H7 (cell line): Measurements from ENCODE around the gene ACKR2. TPM values are rescaled to one million over a fixed set of nuclear protein-coding genes. Genes with fewer than 3 reads are reported as not detected.
"Not testable (repeated sequence)": the region's sequence is repeated elsewhere in the genome, so short reads cannot be mapped to it uniquely, and the experiment has no call there.

Experiments used
- DNase-seq: peaks from one replicate; pipeline ENCODE4 v3.0.0; 2012
- H3K27me3 ChIP-seq: 2 replicates; pipeline ENCODE4 v1.6.0; 2011; ENCODE audit warnings: mild to moderate bottlenecking, low read length; ENCODE audit not compliant: control insufficient read depth, insufficient read depth
- H3K36me3 ChIP-seq: replicated peaks from 2 replicates; pipeline ENCODE4 v1.5.1; 2011; ENCODE audit warnings: low read length; ENCODE audit not compliant: control insufficient read depth, insufficient read depth
- H3K4me3 ChIP-seq: 2 replicates; pipeline ENCODE4 v1.5.1; 2011; ENCODE audit warnings: low read depth, mild to moderate bottlenecking, control low read depth, low read length, moderate library complexity; ENCODE audit not compliant: insufficient read depth
- total RNA-seq: library from RNA; depleted of rRNA; stranded (reverse); fragments of >200 nt; shearing (Covaris generic); gene quantifications from 2 replicates; pipeline ENCODE4 v1.2.3, GENCODE V29; 2014

Gene ACKR2
- total RNA-seq, 1 experiment from 2014 or later = not detected

DNA sequence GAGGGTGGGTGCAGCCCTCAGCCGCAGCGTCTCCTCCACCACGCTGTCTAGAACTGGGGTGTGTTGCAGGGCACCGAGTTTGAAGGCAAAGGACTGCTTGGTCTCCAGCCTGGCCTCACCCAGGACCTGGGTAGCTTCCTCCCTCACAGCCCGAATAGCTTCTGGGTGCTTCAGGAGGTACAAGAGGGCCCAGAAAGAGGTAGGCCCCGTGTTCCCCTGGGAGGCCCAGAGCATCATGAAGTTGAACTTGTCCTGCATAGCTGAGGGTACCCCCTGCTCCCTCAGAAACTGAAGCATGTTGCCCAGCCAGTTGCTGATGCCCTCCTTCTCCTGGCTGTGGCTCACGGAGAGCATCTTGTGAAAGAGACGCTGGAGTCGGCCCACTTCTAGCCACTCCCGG lies 65.5 kb downstream of the ACKR2 start:
- DNase-seq = no peak
- Histone ChIP-seq H3K4me3 (no peak overlapping the region), H3K36me3 (no peaks in the 10 kb centered on the region), H3K27me3 (no peaks in the 10 kb centered on the region; the same call in 1 of the 2 replicates)

- no peaks in the 10 kb centered on the region; the same call in none of the 2 replicates for H3K27me3 ChIP-seq
- no peak for DNase-seq
- no peaks in the 10 kb centered on the region for H3K36me3 ChIP-seq
- no peak within 1 kb of the TSS for H3K4me3 ChIP-seq
Measured at GRCh38 chr3:42875325-42876151, 66.3 kb downstream of the ACKR2 start, which contains the start of gene CYP8B1. TSS of gene CYP8B1 (minus strand) at chr3:42875879. CDS start at chr3:42875816, 63 bp downstream.

DNA sequence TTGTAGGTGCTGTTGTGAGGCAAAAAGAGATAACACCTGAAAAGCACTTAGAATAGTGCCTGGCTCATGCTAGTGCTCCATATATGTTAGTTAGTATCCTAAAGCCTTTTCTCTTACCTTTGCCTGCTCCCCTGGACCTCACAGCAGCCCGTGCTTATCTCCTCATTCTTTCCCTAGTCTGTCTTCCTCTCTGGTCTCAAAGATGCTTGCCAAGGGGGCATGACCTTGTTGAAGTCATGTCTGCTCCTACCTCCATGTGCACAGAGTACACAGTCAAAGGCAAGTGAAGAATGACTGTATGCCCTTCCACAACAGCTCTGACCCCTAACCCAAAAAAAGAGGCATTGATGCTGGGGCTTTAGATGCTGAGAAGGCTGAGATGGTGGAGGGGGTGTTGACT lies 67.2 kb downstream of the ACKR2 start:
- DNase-seq = no peak
- Histone ChIP-seq H3K36me3 (no peaks in the 10 kb centered on the region), H3K27me3 (no peaks in the 10 kb centered on the region; the same call in none of the 2 replicates), H3K4me3 (no peak overlapping the region)

DNA sequence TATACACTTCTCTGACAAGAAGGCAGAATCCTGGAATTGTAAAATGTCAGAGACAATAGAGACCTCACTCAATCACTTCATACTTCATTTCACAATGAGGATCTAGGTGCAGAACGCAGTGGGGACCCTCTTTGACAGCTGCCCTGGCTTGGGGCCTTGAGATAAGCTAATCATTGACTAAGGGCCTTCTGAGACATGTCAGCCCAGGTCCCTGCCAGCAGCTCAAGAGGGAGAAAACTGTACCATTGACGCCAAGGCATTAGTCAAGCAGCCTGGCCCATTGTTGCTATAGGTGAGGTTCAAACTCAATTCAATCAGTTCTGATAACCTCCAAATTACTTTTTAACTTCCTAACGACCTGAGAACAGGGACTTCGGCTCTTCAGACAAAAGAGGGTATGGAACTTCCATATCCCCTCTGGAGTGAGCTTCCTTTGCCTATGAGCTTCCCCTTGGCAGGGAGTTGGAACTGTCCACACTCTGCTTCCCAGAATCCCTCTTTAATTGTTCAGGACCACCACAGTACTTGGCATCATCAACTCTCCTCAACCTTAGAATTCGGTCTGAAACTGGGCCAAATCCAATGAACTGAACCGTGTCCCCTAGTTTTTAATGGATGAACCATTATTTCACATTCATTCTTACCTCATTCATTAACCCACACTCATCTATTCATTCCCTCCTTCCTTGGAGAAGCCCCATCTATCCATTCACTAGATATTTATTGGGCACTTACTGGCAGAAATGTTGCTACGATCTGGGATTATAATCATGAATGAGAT lies 67.9 kb downstream of the ACKR2 start:
- H3K36me3 ChIP-seq = no peaks in the 10 kb centered on the region
- DNase-seq = no peak
- no peak overlapping the region for H3K4me3 ChIP-seq
- no peaks in the 10 kb centered on the region; the same call in none of the 2 replicates for H3K27me3 ChIP-seq

DNA sequence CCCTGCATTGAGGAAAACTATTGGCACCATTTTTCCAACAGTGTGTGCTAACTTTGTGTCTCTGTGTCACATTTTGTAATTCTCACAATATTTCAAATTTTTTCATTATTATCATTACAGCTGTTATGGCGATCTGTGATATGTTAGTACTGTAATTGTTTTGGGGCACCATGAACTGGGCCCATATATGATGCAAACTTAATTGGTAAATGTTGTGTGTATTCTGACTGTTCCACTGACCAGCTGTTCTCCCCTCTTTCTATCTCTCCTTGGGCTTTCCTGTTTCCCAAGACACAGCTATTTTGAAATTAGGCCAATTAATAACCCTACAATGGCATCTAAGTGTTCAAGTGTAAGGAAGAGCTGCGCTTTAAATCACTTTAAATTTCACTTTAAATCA lies 68.6 kb downstream of the ACKR2 start:
- Histone ChIP-seq H3K27me3 (no peaks in the 10 kb centered on the region; the same call in none of the 2 replicates), H3K36me3 (no peaks in the 10 kb centered on the region), H3K4me3 (no peak overlapping the region)
- no peak for DNase-seq

- DNase-seq = no peak
- H3K4me3 ChIP-seq = peak overlapping the region; percentile 53; the same call in 1 of the 2 replicates
- H3K36me3 ChIP-seq = no peaks in the 10 kb centered on the region
- no peaks in the 10 kb centered on the region; the same call in none of the 2 replicates for H3K27me3 ChIP-seq
Measured at GRCh38 chr3:42880183-42880582, 70.9 kb downstream of the ACKR2 start.

DNA sequence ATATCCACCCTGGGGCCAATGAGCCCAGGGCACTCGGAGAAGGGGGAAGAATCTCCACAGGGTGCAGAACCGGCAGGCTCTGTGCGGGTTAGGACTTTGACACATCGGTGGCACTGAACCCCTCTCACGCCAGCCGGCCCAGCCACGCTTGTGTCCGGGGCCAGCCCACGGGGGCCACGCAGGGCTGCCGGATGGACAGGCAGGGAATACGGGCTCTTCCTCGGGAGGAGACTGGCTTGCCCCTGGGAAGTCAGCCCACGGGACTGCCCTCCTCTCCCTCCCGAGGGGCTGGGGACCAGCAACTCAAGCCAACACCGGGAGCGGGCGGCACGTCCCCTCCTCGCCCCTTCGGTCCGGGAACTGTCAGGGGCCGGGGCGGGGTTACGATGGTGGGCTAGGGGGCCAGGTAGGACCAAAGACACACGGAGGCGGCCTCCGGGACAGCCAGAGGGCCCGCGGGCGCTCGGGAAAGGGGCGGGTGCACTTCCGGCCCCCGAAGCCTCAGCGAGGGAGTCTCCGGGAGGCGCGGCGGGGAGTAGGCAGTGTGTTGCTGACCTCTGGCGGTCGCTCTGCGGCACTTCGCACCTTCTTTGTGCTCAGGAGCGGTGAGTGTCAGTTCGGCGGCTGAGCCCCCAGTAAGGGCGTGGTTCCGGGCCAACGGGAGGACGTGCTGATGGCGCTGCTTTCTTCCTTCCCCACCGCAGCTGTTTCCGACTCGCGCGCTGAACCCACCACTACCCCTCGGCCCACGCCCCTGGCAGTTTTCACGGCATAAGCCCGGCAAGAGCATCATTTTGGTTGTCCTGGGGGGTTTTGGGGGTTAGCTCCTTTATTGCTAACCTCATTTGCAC lies 71.6 kb downstream of the ACKR2 start:
- Histone ChIP-seq H3K4me3 (peak overlapping the region; percentile 53), H3K27me3 (no peaks in the 10 kb centered on the region; the same call in none of the 2 replicates), H3K36me3 (no peaks in the 10 kb centered on the region)
- peak; percentile 94 for DNase-seq

DNA sequence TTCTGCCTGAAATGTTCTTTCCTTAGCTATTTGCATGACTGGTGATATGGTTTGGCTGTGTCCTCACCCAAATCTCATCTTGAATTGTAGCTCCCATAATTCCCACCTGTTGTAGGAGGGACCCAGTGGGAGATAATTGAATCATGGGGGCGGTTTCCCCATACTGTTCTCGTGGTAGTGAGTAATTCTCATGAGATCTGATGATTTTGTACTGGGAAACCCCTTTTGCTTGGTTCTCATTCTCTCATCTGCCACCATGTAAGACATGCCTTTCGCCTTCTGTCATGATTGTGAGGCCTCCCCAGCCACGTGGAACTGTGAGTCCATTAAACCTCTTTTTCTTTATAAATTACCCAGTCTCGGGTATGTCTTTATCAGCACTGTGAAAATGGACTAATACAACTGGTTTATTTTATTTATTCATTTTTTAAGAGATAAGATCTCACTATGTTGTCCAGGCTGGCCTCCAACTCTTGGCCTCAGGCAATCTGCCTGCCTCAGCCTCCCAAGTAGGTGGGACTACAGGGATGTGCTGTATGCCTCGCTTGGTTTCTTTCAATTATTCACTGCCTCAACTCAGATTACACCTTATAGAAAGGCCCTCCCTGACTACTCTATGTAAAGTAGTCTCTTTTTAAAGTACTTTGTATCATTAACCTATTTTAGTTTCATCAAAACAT lies 74.1 kb downstream of the ACKR2 start:
- H3K4me3 ChIP-seq, DNase-seq, H3K36me3 ChIP-seq, H3K27me3 ChIP-seq: not testable (repeated sequence)

DNA sequence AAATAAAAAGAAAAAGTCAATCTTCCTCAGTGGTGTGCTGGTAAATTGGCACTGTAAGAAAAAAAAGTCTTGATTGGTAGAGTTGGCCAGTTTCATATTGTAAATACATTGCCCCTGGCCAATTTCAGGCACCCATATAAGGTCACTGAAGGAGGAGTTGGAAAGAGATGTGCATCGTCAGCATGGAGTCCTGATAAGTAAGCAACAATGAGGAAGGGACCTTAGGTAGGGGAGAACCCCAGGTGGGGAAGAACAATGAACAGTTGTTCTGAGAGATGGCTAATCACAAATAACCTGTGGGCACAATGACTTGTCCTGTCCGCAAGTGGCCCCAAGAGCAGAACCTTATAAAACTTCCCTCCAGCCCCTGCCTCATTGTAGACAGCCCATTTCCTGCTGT lies 75.1 kb downstream of the ACKR2 start:
- no peaks in the 10 kb centered on the region; the same call in 1 of the 2 replicates for H3K27me3 ChIP-seq
- no peaks in the 10 kb centered on the region for H3K36me3 ChIP-seq
- DNase-seq = no peak
- H3K4me3 ChIP-seq = no peak overlapping the region

DNA sequence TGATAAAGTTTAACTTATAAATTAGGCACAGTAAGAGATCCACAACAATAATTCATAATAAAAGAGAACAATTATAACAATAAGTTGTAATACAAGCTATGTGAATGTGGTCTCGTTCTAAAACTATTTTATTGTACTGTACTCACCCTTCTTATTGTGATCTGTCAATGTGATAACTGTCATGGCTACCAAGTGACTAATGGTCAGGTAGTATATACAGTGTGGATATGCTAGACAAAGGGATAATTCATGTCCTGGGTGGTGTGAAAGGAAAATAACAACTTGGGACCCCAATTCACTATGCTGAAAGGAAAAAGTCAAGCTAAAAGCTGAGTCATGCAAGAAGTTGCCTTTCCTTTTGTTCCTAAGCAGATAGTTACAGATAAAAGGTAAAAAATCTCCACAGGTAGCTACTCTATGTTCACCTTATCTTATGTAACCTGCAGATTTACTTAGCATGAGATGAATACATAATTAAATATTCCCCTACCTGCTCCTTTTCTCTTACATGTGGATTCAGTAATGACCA lies 77.1 kb downstream of the ACKR2 start:
- Histone ChIP-seq H3K27me3 (no peaks in the 10 kb centered on the region), H3K4me3 (no peak overlapping the region), H3K36me3 (no peaks in the 10 kb centered on the region)
- no peak for DNase-seq

- Histone ChIP-seq H3K36me3 (no peaks in the 10 kb centered on the region), H3K4me3 (no peak overlapping the region), H3K27me3 (no peaks in the 10 kb centered on the region)
- no peak for DNase-seq
Measured at GRCh38 chr3:42887084-42887483, 77.8 kb downstream of the ACKR2 start.

- no peak for DNase-seq
- H3K36me3 ChIP-seq = no peaks in the 10 kb centered on the region
- H3K27me3 ChIP-seq = no peaks in the 10 kb centered on the region
- no peak overlapping the region for H3K4me3 ChIP-seq
Measured at GRCh38 chr3:42891042-42891441, 81.8 kb downstream of the ACKR2 start.

DNA sequence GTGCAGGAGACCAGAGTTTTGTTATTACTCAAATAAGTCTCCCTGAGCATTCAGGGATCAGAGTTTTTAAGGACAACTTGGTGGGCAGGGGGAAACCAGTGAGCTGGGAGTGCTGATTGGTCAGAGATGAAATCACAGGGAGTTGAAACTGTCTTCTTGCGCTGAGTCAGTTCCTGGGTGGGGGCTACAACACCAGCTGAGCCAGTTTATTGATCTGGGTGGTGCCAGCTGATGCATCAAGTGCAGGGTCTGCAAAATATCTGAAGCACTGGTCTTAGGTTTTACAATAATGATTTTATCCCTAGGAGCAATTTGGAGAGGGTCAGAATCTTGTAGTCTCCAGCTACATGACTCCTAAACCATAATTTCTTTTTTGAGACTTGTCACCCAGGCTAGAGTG lies 82.9 kb downstream of the ACKR2 start:
- Histone ChIP-seq H3K27me3 (no peaks in the 10 kb centered on the region), H3K4me3 (no peak overlapping the region), H3K36me3 (no peaks in the 10 kb centered on the region)
- DNase-seq = no peak
